HCT116 (cell line): ENCODE data around the gene FABP1. TPM values are rescaled to one million over a fixed set of nuclear protein-coding genes. Genes with fewer than 3 reads are reported as not detected.

Experiments
- ATAC-seq: fragments of 200-7000 bp; cut with Tn5 transposase; 2 replicates; pipeline ENCODE4 v1.9.1; 2020; ENCODE audit warnings: mild to moderate bottlenecking, moderate library complexity
- BruUV-seq: library from RNA; stranded (reverse); fragments of 400-500 nt; replicated peaks from 2 replicates; lab custom pipeline; 2021; lab: Mats Ljungman, UMichigan
- CTCF ChIA-PET: fragments of 300-600 bp; sonication (Branson Sonifier 250); formaldehyde crosslinking; loops from one replicate; lab custom pipeline; 2021; ENCODE audit warnings: antibody characterized with exemption; lab: Charles Lee
- POLR2A ChIA-PET: fragments of 300-600, 350-600 bp; sonication (Branson Sonifier 250); formaldehyde crosslinking; loops from one replicate; lab custom pipeline; 2021; ENCODE audit warnings: antibody characterized with exemption; lab: Charles Lee
- RAD21 ChIA-PET, 2 experiments: fragments of 300-600 bp; sonication (Branson Sonifier 250); formaldehyde crosslinking; loops; one replicate each; lab custom pipeline; 2023; ENCODE audit warnings: low total read pairs in 2 of 2; ENCODE audit not compliant: uncharacterized antibody in 2 of 2, unreplicated experiment in 2 of 2, low non-redundant PET in 1 of 2; lab: Charles Lee
- DNase-seq: peaks from one replicate; pipeline ENCODE4 v3.0.0-alpha.2; 2010; ENCODE audit warnings: low read depth, low spot score
- H2AFZ ChIP-seq: fragments of 200-600 bp; shearing (Covaris generic), sonication (generic); 2 replicates; pipeline ENCODE4 v1.6.1; 2017; ENCODE audit warnings: low read depth, mixed run types, mixed read lengths, antibody characterized with exemption, low read length; ENCODE audit not compliant: poor library complexity, severe bottlenecking
- H3K27ac ChIP-seq: 2 replicates; pipeline ENCODE4 v1.5.1; 2012; ENCODE audit warnings: low read depth, low read length
- H3K27me3 ChIP-seq: fragments of 200-600 bp; sonication (generic); 2 replicates; pipeline ENCODE4 v1.6.1; 2016; ENCODE audit warnings: mixed run types, low read length, mixed read lengths; ENCODE audit not compliant: insufficient read depth
- H3K36me3 ChIP-seq, 2 experiments: fragments of 200-500 bp in 1 of 2; fragments of 200-600 bp in 1 of 2; sonication (Bioruptor generic) in 1 of 2; sonication (generic) in 1 of 2; 2 replicates each; pipeline versions ENCODE4 v1.5.1 to v1.6.1; 2014 to 2016; ENCODE audit warnings: low read length in 2 of 2, inconsistent platforms in 1 of 2, mixed read lengths in 1 of 2, mixed run types in 1 of 2; ENCODE audit not compliant: insufficient read depth in 2 of 2, control insufficient read depth in 1 of 2
- H3K4me1 ChIP-seq, 2 experiments: fragments of 200-600 bp in 1 of 2; sonication (generic) in 1 of 2; 2 replicates each; pipeline versions ENCODE4 v1.5.1 to v1.6.1; 2012 to 2017; ENCODE audit warnings: low read length in 2 of 2, inconsistent platforms in 1 of 2, mild to moderate bottlenecking in 1 of 2, mixed read lengths in 1 of 2, mixed run types in 1 of 2, moderate library complexity in 1 of 2; ENCODE audit not compliant: insufficient read depth in 2 of 2, control insufficient read depth in 1 of 2
- H3K4me2 ChIP-seq: fragments of 200-600 bp; sonication (generic); 2 replicates; pipeline ENCODE4 v1.6.1; 2017; ENCODE audit warnings: mixed run types, low read length, mixed read lengths
- H3K4me3 ChIP-seq, 2 experiments: fragments of 200-600 bp in 1 of 2; sonication (generic) in 1 of 2; replicated peaks in 1 of 2; 2 replicates each; pipeline ENCODE4 v1.5.1; 2011 to 2016; ENCODE audit warnings: low read length in 2 of 2, control low read depth in 1 of 2, low read depth in 1 of 2, mild to moderate bottlenecking in 1 of 2, mixed read lengths in 1 of 2, mixed run types in 1 of 2
- H3K79me2 ChIP-seq: fragments of 200-600 bp; sonication (generic); 2 replicates; pipeline ENCODE4 v1.6.1; 2017; ENCODE audit warnings: mild to moderate bottlenecking, mixed run types, low read length, moderate library complexity, mixed read lengths; ENCODE audit not compliant: insufficient read depth
- H3K9ac ChIP-seq: fragments of 200-600 bp; sonication (generic); 2 replicates; pipeline ENCODE4 v1.6.1; 2016; ENCODE audit warnings: low read length, mixed read lengths
- H3K9me2 ChIP-seq: fragments of 200-600 bp; sonication (generic), shearing (Covaris generic); 2 replicates; pipeline ENCODE4 v1.6.1; 2017; ENCODE audit warnings: mixed run types, mild to moderate bottlenecking, moderate library complexity; ENCODE audit not compliant: insufficient read depth
- H3K9me3 ChIP-seq, 2 experiments: fragments of 200-500 bp in 1 of 2; fragments of 200-600 bp in 1 of 2; sonication (Bioruptor generic) in 1 of 2; sonication (generic) in 1 of 2; 2 replicates each; pipeline ENCODE4 v1.6.1; 2014 to 2017; ENCODE audit warnings: low read length in 2 of 2, mixed read lengths in 2 of 2, inconsistent platforms in 1 of 2, low read depth in 1 of 2, mild to moderate bottlenecking in 1 of 2, mixed run types in 1 of 2, moderate library complexity in 1 of 2; ENCODE audit not compliant: control insufficient read depth in 1 of 2, insufficient read depth in 1 of 2
- H4K20me1 ChIP-seq: fragments of 200-600 bp; sonication (generic), shearing (Covaris generic); 2 replicates; pipeline ENCODE4 v1.6.1; 2017; ENCODE audit warnings: mixed run types, mild to moderate bottlenecking, moderate library complexity; ENCODE audit not compliant: insufficient read depth
- ELF1 ChIP-seq: IDR thresholded peaks from 2 replicates; pipeline ENCODE4 v1.6.1; 2012; ENCODE audit warnings: low read depth, borderline replicate concordance
- MAX ChIP-seq: IDR thresholded peaks from 2 replicates; pipeline ENCODE4 v1.6.1; 2012
- intact Hi-C: fragments of 100-400 bp; cut with micrococcal nuclease; formaldehyde crosslinking; loops from 2 replicates; pipeline ENCODE4 v1.10.0; 2022
- total RNA-seq: library from RNA; stranded (reverse); gene quantifications from one replicate; pipeline ENCODE4 v1.2.1, GENCODE V29; 2021; ENCODE audit not compliant: unreplicated experiment
- TF ChIP-seq, protein P1 (sequence below): IDR thresholded peaks from 2 replicates; pipeline ENCODE4 v1.6.1; 2012; ENCODE audit warnings: low read depth

The FABP1 gene
- total RNA-seq, 1 experiment from 2014 or later: 0.61 TPM

DNA sequence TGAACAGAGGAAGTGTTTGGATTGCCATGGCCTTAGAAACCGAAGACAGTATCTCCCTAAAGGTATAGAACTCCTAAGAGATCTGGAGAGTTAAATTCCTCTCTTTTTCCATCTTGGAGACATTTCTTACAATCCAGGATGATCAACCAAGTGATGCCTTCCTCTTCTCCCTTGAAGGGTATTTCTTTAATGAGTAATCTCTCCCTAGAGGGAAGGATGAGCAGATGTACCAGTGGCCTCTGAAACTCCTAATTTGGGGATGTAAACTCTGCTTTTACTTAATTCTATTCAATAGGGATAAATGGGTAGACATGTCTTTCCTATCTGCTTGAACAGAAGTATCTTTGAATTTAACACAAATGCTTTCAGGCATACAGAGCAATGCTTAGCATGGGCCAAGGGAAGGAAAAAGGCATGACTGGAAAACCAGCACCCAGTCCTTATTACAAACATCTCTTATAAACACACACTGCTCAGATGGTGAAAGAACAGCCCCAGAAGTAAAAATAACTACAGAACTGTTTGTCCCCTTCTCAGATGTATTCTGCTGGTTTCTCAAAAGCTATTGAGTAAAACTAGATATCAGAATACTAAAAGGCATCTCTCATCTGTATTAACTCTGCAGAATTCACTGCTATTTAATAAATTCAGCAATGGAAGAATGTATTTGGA is 37.6 kb upstream of the FABP1 start:
- ChIA-PET RAD21 (no interaction called here), CTCF (no interaction called here), POLR2A (no interaction called here)
- no peak overlapping the region for H2AFZ ChIP-seq
- intact Hi-C loops: no loop called here
- H3K9ac ChIP-seq: no peak overlapping the region
- H3K4me1 ChIP-seq: no peaks in the 10 kb centered on the region
- no peak for ATAC-seq
- DNase-seq: no peak
- no TSS peak for BruUV-seq
- H3K9me2 ChIP-seq: no peaks in the 10 kb centered on the region
- no peak overlapping the region for H3K4me2 ChIP-seq
- H4K20me1 ChIP-seq: no peaks in the 10 kb centered on the region
- no peak overlapping the region for H3K4me3 ChIP-seq
- H3K79me2 ChIP-seq: no peaks in the 10 kb centered on the region
- no peaks in the 10 kb centered on the region for H3K36me3 ChIP-seq
- TF ChIP-seq, protein P1, sequence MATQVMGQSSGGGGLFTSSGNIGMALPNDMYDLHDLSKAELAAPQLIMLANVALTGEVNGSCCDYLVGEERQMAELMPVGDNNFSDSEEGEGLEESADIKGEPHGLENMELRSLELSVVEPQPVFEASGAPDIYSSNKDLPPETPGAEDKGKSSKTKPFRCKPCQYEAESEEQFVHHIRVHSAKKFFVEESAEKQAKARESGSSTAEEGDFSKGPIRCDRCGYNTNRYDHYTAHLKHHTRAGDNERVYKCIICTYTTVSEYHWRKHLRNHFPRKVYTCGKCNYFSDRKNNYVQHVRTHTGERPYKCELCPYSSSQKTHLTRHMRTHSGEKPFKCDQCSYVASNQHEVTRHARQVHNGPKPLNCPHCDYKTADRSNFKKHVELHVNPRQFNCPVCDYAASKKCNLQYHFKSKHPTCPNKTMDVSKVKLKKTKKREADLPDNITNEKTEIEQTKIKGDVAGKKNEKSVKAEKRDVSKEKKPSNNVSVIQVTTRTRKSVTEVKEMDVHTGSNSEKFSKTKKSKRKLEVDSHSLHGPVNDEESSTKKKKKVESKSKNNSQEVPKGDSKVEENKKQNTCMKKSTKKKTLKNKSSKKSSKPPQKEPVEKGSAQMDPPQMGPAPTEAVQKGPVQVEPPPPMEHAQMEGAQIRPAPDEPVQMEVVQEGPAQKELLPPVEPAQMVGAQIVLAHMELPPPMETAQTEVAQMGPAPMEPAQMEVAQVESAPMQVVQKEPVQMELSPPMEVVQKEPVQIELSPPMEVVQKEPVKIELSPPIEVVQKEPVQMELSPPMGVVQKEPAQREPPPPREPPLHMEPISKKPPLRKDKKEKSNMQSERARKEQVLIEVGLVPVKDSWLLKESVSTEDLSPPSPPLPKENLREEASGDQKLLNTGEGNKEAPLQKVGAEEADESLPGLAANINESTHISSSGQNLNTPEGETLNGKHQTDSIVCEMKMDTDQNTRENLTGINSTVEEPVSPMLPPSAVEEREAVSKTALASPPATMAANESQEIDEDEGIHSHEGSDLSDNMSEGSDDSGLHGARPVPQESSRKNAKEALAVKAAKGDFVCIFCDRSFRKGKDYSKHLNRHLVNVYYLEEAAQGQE: no peak
- TF ChIP-seq ELF1 (no peak), MAX (no peak)
- no peak overlapping the region for H3K27ac ChIP-seq
- no peaks in the 10 kb centered on the region for H3K27me3 ChIP-seq
- no peaks in the 10 kb centered on the region for H3K9me3 ChIP-seq
